GM18502 (cell line): Measurements from ENCODE around the gene INPP5A.
"Not testable (repeated sequence)": the region's sequence is repeated elsewhere in the genome, so short reads cannot be mapped to it uniquely, and the experiment has no call there.

Experiments used
- ATAC-seq: cut with Tn5 transposase; IDR thresholded peaks from one replicate; pipeline ENCODE4 v1.9.1; 2021; ENCODE audit warnings: mild to moderate bottlenecking; ENCODE audit not compliant: unreplicated experiment, poor library complexity

Gene INPP5A

DNA sequence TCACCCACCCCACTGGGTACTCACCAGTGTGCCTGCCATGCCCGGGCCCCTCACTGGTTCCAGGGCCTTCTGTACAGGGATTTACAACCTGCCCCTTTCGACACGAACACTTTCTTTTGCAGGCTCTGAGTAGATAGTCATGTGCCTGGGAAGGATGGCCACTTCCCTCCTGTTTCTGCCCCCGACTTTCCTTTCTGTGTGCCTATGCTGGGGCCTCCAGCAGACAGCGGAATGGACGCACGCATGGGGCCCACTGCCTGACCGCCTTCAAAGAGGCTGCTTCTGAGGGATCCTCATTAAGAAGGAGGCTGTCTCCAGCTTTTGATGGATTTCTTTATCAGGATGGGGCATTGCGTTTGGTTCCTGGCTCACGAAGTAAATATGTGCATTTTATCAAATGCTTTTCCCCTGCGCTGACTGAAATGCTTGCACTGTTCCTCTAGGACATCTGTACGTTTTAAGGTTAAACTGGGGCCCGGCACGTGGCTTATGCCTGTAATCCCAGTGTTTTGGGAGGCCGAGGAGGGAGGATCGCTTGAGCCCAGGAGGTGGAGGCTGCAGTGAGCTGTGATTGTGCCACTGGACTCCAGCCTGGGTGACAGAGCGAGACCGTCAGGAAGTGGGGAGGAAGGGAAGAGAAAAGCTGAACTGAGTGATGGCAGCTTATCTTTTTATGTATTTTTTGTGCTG lies 277.7 kb downstream of the INPP5A start:
- ATAC-seq = no peak

DNA sequence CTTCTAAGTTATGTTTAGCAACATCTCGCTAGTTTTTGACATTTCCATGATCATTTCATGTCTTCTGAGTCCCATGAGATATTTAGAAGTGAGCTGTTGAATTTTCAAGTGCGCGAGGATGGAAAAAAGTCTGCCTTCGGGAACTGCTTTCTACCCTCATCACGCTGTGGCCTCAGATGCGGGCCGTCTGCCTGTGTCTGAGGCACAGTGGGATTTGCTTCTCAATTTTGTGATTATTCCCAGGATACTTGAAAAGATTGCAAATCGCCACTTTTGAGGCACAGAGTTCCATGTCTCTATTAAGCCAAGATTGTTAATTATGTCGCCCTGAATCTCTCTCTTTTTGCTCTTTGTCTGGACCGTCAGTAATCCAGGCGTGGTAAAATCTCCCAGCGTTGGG lies 279.1 kb downstream of the INPP5A start:
- no peak for ATAC-seq

DNA sequence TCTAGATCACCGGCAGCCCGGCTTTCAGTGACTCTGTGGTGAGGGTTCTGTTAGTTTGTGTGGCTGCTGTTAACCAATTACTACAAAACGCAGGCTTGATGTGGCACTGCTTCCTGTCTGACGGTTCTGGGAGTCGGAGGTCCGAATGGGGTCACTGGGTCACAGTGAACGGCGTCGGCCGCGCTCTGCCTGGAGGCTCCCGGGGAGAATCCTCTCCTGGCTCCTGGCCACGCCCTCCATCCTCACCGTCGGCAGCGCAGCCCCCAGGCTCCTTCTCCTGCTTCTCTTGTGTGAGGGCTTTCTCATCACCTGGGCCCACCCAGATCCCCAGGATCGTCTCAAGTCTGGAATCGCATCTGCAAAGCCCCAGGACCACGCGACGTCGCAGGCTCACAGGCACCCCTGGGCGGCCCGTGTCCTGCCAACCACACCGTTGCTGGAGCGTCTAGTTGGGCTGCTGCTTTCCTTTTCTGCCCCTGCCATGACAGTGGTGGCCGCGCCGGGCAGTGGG lies 280.2 kb downstream of the INPP5A start:
- no peak for ATAC-seq

DNA sequence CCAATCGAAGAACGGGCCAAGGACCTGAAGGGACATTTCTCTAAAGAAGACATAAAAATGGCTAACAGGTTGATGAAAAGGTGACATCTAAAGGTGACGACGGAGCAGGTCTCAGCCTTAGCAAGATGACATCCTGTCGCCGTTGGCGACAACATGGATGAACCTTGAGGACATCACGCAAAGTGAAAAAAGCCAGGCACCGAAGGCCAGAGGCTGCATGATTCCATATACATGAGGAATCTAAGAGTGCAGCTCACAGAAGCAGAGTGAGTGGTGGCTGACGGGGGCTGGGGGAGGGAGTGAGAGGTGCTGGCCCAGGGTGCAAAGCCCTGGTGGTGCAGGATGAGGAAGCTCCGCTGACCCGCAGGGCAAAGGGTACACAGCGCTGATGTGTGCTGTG lies 282.5 kb downstream of the INPP5A start:
- no peak for ATAC-seq

DNA sequence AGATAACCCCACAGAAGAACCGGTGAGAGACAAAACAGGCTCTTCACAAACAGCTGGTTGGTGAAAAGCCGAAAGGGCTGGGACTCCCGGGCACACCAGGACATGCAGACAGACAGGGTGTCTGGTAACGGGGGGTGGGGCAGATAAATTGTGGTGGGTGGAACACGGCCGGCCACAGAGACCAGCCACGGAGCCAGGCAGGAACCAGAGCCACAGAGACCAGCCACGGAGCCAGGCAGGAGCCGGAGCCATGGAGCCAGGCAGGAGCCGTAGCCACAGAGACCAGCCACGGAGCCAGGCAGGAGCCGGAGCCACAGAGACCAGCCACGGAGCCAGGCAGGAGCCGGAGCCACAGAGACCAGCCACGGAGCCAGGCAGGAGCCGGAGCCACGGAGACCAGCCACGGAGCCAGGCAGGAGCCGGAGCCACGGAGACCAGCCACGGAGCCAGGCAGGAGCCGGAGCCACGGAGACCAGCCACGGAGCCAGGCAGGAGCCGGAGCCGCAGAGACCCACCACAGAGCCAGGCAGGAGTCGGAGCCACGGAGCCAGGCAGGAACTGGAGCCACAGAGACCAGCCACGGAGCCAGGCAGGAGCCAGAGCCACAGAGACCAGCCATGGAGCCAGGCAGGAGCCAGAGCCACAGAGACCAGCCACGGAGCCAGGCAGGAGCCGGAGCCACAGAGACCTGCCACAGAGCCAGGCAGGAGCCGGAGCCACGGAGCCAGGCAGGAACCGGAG lies 288.4 kb downstream of the INPP5A start:
- not testable (repeated sequence) for ATAC-seq

DNA sequence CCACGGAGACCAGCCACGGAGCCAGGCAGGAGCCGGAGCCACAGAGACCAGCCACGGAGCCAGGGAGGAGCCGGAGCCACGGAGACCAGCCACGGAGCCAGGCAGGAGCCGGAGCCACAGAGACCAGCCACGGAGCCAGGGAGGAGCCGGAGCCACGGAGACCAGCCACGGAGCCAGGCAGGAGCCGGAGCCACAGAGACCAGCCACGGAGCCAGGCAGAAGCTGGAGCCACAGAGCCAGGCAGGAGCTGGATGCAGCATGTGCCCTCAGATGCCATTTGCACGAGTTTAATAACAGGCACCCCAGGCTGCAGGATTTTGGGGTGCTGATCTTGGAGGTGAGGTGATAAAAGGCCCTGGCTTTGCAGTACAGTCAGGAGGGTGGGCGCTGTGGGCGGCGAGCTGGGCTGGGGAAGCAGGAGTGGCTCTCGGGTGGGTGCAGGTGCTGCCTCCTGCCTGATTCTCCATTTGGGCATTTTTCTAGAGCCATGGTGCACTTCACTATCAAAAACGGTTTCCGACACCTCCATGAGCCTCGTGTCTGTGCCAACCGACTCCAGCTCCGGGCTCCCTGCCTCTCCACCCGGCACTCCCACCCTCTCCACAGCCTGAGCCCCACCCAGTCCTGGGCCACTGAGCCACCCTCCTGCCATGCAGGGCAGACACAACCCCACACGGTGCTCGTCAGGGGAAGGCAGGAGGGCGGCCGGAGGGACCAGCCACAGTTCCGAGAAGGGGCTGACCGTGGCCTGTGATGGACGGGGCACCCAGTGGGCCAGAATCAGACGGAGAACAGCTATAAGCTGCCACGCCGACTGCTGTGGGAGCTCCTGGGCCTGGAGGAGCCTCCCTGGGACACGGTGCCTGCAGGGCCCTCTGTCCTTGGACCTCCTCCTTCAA lies 289.2 kb downstream of the INPP5A start:
- no peak for ATAC-seq

DNA sequence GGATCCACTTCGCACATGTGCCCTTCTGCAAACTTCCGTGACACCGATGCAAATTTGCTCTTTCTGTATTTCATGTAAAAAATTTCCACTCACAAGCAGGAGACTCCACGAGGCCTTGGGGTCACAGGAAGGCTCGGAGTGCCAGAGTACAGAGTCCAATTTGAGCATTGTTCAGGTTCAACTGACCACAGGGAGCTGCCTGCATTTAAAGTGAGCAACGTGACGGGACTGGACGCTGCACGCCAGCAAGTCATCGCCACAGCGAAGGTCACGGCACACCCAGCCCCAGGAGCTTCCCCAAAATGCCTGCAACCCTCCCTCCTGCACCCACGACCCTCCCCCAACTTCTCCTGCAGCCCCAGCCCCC lies 289.8 kb downstream of the INPP5A start:
- no peak for ATAC-seq

DNA sequence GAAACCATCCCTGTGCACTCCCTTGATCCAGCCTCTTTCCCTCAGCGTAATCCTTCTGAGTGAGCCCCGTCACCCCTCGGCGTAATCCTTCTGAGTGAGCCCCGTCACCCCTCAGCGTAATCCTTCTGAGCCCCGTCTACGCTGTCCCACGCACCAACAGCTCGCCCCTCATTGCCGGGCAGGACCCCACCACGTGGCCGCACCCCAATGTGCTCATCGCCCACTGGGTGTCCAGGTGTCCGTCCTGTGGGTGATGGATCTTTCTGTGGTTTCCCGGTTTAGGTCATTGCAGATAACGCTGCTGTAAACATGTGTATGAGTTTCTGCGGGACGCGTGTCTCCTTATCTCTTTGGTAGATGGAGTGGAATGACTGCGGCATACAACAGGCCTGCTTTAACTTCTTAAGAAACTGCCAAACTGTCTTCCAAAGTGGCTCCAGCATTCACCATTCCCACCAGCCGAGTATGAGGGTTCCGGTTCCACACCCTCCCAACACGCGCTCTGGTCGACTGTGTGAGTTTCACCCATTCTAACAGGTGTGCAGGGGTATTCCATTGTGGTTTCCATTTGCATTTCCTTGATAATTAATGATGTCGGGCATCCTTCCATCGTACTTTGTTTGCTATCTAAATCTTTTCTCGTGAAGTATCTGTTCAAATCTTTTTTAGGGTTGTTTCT lies 290.4 kb downstream of the INPP5A start:
- no peak for ATAC-seq

DNA sequence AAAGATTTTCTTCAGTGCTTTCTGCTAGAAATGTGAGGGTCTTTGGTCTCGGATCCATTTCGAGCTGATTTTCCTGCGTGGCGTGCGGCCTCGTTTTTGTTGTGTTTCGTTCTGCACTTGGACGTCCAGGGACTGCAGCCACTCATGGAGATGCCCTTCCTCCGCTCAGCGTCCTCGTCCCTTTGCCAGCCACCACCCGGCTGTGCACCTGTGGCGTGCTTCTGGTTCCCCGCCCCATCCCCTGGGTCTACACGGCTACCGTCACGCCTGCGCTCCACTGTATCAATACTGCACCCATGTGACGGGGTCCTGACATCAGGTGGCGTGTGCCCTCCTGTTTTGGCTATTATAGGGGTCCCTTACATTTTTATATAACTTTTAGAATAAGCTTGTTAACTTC lies 291.1 kb downstream of the INPP5A start:
- no peak for ATAC-seq

DNA sequence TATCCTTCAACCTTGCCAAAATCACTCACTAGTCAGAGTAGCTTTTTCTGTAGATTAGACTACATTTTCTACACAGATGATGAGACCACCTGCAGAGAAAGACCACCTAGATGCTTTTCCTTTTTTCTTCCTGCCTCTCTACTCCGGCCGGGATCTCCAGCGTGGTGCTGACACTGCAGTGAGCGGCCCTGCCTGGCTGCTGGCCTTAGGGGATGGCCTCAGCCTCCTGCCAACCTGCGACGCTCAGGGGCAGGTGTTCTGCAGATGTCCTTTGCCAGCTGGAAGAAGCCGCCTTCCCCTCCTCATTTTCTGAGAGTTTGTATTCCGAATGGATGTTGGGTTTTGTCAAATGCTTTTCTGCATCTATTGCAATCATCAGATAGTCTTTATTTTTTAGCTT lies 291.8 kb downstream of the INPP5A start:
- no peak for ATAC-seq

DNA sequence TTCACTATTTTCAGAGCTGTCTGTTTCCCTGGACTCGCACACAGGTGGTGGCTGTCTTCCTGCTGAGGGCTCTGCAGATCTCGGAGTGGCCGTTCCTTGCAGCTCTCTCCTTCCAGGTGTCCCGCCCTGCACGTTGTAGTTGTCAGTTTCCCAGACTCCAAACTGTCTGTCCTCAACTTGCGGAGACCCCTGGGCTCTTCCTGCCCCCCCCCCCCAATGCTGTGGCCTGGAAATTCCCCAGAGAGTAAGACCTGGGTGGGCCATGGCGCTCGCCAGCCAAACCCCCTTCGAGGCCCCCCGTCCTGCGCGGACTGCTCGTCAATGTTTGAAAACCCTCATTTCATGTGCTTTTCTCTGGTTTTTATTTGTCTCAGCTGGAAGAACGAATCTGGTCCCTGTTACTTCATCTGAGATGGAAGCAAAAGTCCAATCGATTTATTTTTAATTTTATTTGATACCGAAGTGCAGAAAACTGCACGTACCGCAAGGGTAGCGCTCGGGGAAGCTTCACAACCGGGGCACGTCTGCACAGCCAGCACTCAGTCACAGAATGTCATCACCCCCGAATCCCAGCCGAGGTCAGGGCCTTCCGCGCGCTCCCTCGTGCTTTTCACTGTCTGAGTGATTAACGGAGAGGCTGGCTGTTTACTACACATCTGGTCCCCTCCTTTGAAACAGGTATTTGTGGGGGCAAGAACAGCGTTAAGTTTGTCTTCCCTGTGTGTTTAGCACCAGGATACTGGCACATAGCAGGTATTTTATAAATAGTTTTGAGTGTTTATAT lies 294.8 kb downstream of the INPP5A start:
- ATAC-seq = no peak
